Measurements from ENCODE around the gene CCDC60.

DNA sequence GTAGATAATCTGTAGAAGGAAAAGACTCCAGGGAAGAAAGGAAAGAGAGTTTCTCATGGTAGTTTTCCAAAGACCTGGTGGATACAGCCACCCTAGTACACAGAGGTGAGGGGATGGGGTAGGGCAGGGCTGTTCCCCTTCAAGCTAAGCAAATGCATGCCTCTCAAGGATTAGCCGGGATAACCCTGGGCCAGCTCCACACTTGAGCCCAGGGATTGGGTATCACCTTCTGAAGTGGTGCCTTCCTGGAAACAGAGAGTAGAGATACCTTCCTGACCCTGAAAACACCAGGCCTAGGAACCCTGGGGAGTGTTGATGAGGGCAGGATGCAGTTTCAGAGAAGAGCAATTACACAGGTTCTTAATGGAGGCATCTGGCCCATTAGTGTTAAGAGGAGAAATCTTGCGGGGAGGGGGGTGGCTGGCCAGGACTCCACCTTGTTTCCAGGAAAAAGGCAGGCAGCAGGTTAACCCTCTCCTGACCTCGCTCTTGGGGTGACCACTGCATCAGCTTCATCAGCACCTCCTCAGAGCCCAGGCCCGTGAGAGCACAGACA is 152.1 kb downstream of the CCDC60 start:
- no peak for TF ChIP-seq POLR2A (IDR thresholded peaks at IDR 0.05; ENCODE audit: low read length)
- TF ChIP-seq GATA1 (IDR thresholded peaks at IDR 0.05; ENCODE audit: low read depth, low read length), result no peak
